ENCODE data around the gene SGCE.

DNA sequence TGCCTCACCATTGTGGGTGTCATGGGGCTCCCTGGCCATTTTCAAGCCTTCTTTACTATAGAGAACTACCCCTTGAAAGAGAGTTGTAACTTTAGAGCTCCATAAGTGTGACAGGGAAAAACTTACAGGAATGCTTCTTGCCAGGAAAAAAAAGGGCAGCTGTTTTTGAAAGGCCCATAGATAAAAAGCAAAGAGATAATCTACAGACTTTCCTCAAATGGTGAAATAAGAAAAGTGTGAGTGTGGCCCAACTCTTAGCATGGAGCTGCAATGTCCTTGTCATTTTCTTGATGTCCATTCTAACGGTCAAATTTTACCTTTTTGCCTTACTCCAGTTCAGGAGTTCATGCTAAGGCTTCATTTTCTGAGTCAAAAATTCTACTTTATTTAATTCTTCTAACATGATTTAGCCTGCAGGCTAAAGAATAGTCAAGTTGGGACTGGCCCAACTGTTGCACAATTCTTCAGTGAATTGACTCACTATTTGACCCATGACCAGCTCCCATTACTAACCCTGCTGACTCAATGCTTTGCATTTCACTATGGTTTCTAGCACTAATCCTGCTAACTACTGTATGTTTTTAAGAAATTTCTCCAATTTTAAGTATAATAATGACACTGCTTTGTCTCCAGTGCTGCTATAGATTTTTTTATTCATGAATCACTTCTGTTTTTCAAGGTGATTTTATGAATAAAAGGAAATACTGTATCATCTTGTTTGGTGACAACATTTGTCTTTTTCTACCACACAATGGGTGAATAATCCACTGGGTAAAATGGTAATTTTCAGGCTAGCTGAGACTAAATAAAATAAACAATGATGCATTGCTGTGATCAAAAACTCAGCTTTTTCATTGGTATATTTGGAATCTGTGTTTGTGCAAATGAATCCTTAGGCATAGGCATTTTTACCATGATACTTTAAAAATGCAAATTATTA lies 41.4 kb upstream of the SGCE start:
- TF ChIP-seq, protein P1, sequence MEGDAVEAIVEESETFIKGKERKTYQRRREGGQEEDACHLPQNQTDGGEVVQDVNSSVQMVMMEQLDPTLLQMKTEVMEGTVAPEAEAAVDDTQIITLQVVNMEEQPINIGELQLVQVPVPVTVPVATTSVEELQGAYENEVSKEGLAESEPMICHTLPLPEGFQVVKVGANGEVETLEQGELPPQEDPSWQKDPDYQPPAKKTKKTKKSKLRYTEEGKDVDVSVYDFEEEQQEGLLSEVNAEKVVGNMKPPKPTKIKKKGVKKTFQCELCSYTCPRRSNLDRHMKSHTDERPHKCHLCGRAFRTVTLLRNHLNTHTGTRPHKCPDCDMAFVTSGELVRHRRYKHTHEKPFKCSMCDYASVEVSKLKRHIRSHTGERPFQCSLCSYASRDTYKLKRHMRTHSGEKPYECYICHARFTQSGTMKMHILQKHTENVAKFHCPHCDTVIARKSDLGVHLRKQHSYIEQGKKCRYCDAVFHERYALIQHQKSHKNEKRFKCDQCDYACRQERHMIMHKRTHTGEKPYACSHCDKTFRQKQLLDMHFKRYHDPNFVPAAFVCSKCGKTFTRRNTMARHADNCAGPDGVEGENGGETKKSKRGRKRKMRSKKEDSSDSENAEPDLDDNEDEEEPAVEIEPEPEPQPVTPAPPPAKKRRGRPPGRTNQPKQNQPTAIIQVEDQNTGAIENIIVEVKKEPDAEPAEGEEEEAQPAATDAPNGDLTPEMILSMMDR (IDR thresholded peaks at IDR 0.05; ENCODE audit: low read length) = no peak
- TF ChIP-seq EZH2 (optimal IDR thresholded peaks at IDR 0.05; ENCODE audit: low read depth, low read length) = no peak
